ENCODE data around the gene DISC1.

DNA sequence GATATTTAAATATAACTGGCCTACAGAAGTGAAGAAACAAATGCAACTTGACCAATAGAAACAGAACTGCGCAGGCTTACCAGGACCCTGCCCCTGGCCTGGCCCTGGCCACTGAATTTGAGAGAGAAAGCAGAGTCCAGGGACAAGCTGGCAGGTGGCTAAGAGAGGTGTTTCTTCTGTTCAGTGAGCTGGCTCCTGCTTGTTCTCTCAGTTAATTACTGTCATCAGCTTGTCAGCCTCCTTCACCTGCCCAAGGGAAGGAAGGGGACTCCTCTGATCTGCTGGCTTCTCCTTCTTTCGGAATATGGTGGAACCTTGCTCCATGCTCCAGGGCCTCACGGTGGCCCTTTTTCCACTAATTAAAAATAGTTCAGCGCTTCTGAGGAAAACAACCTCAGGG is 388.4 kb downstream of the DISC1 start:
- TF ChIP-seq, protein P1, sequence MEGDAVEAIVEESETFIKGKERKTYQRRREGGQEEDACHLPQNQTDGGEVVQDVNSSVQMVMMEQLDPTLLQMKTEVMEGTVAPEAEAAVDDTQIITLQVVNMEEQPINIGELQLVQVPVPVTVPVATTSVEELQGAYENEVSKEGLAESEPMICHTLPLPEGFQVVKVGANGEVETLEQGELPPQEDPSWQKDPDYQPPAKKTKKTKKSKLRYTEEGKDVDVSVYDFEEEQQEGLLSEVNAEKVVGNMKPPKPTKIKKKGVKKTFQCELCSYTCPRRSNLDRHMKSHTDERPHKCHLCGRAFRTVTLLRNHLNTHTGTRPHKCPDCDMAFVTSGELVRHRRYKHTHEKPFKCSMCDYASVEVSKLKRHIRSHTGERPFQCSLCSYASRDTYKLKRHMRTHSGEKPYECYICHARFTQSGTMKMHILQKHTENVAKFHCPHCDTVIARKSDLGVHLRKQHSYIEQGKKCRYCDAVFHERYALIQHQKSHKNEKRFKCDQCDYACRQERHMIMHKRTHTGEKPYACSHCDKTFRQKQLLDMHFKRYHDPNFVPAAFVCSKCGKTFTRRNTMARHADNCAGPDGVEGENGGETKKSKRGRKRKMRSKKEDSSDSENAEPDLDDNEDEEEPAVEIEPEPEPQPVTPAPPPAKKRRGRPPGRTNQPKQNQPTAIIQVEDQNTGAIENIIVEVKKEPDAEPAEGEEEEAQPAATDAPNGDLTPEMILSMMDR (CRISPR knock-in tag; IDR thresholded peaks at IDR 0.05) = no peak
- TF ChIP-seq SIN3A (IDR thresholded peaks at IDR 0.05; ENCODE audit: borderline replicate concordance, low read depth, low read length) (no peak), CBX5 (CRISPR knock-in tag; IDR thresholded peaks at IDR 0.05; ENCODE audit: borderline replicate concordance) (no peak), BCL6 (CRISPR knock-in tag; IDR thresholded peaks at IDR 0.05) (no peak), NFE2L1 (CRISPR knock-in tag; IDR thresholded peaks at IDR 0.05; ENCODE audit: borderline replicate concordance) (no peak), PHB2 (IDR thresholded peaks at IDR 0.05; ENCODE audit: partially characterized antibody) (no peak), ZNF776 (CRISPR knock-in tag; IDR thresholded peaks at IDR 0.05) (no peak)
- TF ChIP-seq, protein P2, sequence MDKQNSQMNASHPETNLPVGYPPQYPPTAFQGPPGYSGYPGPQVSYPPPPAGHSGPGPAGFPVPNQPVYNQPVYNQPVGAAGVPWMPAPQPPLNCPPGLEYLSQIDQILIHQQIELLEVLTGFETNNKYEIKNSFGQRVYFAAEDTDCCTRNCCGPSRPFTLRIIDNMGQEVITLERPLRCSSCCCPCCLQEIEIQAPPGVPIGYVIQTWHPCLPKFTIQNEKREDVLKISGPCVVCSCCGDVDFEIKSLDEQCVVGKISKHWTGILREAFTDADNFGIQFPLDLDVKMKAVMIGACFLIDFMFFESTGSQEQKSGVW (CRISPR knock-in tag; IDR thresholded peaks at IDR 0.05; ENCODE audit: borderline replicate concordance) = no peak
